HG03469 (cell line): ENCODE data around the gene C6orf52.
"Not testable (repeated sequence)": the region's sequence is repeated elsewhere in the genome, so short reads cannot be mapped to it uniquely, and the experiment has no call there.

Source experiments
- ATAC-seq: cut with Tn5 transposase; IDR thresholded peaks from one replicate; pipeline ENCODE4 v1.9.1; 2021; ENCODE audit warnings: mild to moderate bottlenecking, moderate library complexity, moderate number of reproducible peaks; ENCODE audit not compliant: unreplicated experiment

Gene C6orf52

DNA sequence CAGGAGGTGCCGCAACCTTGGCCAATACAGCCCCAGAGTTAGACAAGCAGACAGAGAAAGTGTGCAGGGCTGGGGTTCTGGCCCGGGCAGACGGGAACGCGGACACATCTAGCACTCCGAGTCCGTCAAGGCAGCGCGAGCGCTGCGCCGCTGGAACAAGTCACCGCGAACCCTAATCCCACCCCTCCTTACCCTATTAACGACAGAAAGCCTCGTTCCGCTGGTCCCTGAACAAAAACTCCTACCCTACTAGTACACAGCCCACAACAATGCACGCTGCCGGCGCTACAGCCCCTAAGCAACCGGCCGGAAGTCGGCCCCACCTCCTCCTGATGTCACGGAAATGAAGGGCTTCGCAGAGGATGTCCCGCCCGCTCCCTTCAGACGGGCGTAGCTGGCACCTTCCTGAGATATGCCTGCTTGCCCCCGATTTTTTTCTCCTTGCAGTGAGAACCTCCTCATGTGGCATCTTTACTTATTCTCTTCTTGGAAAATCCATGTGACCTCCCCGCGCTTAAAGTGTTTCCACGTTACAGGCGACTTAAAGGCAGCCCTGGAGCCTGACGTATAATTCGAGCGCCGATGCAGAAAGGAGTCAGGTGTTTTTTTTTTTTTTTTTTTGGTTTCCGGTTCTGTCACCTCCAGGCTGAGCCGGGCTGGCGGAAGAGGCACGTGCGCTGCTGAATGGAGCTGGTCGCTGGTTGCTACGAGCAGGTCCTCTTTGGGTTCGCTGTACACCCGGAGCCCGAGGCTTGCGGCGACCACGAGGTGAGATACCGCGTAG lies at the start of gene C6orf52, which contains the start of gene PAK1IP1:
Gene C6orf52 (minus strand): TSS at position 315 of the 784 bp plus-strand sequence. CDS start 7,066 bp downstream, outside the sequence.
Gene PAK1IP1 (plus strand): TSS at position 671 of the 784 bp plus-strand sequence. CDS start 14 bp downstream, at position 685.
- peak; percentile 96 for ATAC-seq

DNA sequence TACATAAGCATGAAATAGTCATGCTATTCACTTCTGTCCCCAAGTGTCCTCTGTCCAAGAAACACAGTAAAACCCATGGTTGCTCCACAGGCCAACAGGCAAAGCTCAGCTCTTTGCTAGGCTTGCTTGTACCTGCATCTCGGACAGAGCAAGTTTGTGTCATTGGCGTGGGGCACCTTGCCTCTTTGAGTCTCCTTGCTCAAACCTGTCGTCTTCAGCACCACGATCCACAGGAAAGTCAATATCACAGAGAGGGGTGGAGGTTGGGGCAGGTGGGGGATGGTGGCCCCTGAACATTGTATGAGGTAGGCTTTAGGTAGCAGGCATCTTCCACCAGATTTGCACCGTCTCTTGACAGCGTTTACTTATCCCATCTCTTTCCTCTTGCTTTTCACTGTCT lies 49.1 kb upstream of the C6orf52 start:
- no peak for ATAC-seq

DNA sequence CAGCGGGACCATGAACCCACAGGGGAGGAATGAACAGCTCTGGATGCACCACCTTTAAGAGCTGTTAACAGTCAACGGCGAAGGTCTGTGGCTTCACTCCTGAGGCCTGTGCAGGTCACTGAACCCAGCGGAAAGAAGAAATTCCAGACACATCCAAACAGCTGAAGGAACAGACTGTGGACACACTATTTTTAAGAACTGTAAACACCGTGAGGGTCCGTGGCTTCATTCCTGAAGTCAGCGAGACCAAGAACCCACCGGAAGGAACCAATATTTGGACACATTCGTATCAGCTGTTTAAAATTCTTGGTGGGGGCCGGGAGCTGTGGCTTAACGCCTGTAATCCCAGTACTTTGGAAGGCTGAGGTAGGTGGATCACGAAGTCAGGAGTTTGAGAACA lies 47.8 kb upstream of the C6orf52 start:
- ATAC-seq, result no peak

DNA sequence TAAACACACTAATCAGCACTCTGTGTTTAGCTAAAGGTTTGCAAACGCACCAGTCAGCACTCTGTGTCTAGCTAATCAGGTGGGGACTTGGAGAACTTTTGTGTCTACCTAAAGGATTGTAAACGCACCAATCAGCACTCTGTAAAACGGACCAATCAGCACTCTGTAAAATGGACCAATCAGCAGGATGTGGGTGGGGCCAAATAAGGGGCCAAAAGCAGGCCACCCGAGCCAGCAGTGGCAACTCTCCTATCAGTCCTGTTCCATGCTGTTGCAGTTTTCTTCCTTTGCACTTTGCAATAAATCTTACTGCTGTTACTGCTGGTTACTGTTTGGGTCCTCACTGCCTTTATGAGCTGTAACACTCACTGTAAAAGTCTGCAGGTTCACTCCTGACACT lies 47.2 kb upstream of the C6orf52 start:
- not testable (repeated sequence) for ATAC-seq

DNA sequence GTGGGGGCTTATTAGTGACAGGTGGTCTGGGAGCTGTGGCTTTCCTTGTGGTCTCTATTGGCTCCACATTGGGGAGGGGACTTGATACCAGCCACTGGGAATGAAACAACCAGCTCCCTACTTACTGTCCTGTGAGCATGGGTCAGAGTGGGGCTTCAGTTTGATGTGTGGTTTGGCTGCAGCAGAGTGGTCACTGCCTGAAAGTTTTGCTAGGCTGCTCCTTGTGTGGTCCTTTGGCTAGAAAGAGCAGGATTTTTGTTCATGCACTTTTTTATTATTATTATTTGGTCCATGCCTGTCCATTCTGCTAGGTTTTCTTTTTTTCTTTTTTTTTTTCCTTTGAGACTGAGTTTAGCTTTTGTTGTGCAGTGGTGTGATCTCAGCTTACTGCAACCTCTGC lies 45.6 kb upstream of the C6orf52 start:
- no peak for ATAC-seq

DNA sequence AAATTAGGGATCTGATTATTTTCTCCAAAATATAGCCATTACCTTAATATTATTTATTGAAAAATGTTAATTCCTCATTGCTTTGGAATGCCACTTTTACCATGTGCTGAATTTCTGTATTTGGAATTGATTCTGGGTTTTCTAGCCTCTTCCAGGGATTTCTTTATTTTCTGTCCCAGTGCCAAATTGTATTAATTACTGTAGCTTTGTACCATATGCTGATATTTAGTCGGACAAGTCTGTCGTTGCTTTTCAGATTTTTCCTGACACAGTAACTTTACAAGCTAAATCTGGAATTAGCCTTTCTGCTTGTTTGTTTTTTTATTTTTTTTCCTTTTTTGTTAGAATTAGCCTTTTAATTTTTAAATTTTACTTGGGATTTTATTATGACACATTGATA lies 42.3 kb upstream of the C6orf52 start:
- no peak for ATAC-seq

DNA sequence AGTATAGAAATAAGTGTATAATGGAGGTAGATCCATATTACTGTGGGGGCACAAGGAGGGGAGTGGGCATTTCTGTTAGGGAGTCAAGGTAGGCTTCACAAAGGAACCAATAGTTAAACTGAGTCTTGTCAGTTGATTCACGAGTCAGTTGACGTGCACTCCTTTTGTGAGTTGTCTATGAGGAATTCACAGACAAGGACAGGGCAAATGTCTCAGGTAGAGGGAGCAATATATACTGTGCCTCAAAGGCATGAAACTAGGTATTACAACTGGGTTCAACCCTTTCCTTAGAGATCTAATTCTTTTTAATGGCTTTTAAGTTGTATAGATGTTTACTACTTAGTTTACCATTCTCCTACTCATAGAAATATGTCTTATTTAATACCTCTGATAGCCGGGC lies 39.4 kb upstream of the C6orf52 start:
- no peak for ATAC-seq

DNA sequence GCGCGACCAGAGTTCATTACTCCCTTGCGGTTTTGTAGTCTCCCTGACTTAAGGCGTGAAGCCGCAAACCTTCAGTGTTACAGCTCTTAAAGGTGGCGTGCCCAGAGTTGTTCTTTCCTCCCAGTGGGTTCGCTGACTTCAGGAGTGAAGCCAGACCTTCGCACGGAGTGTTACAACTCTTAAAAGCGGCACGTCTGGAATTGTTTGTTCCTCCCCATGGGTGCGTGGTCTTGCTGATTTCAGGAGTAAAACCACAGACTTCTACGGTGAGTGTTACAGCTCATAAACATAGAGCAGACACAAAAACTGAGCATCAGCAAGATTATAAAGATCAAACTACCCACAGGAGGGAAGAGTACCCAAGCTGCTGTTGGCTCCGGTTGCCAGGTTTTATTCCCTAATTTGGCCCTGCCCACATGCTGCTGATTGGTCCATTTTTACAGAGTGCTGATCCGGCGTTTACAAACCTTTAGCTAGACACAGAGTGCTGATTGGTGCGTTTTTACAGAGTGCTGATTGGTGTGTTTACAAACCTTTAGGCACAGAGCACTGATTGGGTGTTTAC lies 38.8 kb upstream of the C6orf52 start:
- ATAC-seq, result no peak

DNA sequence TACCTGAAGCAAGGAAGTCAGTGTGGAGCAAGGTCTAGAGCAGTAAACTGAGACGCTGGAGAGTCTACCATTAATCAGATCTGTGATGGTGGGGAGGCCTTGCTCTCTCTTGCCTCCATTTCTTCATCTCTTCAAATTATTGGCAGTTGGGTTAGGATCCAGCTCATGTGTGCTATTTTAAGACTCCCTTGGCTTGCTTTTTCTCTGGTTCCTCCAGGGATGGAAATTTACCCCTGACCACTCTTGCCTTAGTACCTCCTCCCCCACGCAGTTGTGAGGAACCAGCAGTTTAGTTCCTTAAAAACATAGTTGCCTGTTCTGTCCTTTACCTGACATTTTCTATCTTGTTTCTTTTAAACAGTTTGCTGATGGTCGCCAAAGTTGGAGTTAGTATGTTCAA lies 35.8 kb upstream of the C6orf52 start:
- no peak for ATAC-seq

DNA sequence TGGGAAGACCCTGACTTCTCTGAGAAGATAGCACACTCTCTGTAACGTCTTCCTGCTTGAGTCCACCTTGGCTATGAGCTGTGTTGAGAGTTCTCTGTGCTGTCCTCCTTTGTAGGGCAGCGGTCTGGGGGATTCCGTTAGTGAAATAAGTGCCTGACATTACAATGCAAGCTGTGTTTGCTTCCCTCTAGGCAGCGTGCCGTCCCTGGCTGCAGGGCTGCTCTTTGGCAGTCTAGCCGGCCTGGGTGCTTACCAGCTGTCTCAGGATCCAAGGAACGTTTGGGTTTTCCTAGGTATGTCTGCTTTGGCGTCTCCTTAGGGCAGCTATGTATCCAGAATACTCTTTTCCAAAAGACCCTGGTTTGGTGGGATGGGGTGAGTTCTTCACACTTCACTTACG lies 31.3 kb upstream of the C6orf52 start:
- no peak for ATAC-seq

DNA sequence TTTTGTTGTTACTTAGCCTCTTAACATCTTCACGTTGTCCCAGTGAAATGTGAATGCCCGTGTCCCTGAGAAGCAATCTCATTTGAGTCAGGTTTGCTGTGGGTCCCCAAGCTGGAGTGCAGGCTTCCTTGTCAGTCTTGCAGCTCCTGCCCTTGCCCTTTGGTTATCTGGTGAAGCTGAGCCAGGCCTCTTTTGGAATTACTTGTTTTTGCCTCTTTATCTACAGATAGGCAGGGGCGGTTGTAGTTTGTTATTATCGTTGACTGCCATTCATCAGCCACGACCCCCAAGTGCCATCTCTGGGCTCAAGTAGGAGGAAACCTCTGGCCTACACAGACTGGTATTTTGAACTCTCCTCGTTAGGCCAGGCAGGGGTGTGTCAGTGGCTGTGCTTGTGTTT lies 30.6 kb upstream of the C6orf52 start:
- no peak for ATAC-seq

DNA sequence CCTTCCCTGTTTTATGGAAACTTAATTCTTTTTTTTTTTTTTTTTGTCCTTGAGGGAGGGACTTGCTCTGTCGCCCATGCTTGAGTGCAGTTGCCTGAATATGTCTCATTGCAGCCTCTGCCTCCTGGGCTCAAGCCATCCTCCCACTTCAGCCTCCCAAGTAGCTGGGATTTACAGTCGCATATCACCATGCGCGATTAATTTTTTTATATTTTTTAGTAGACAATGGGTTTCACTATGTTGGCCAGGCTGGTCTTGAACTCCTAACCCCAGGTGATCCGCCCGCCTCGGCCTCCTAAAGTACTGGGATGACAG lies 29.1 kb upstream of the C6orf52 start:
- ATAC-seq, result no peak

DNA sequence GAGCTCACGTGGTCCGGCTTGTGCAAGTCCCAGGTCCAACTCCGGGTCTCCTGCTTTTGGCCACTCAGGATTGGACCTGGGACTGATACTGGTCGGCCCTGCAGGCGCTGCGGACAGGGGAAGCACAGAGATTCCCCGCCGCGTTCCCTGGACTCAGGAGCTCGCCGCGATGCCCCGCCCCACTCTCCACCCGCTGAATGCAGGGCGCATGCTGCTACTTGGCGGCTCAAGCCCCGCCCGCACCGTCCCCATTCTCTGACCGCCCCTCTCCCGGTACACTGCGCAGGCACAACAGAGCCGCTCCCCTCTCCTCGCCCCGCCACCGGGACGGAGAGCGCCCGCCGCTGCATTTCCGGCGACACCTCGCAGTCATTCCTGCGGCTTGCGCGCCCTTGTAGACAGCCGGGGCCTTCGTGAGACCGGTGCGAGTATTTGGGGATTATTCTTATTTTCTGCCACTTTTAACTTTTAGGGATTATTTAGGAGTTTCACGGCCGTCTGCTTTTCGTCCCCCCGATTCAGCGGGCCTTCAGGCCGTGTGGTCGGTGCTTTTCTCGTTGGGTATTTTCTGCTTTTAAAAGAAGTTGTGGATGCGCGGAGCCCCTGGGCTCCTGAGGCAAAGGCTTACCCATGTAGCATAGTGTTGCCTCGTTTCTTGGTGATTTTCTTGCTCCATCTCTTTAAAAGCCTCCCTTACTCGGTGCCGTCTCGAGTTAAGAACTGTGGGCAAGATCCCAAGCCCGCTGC lies 28.6 kb upstream of the C6orf52 start, which contains the start of gene TMEM14C:
Gene TMEM14C (plus strand): TSS at position 251 of the 747 bp plus-strand sequence. CDS start 1,544 bp downstream, outside the sequence.
- peak; percentile 93 for ATAC-seq

DNA sequence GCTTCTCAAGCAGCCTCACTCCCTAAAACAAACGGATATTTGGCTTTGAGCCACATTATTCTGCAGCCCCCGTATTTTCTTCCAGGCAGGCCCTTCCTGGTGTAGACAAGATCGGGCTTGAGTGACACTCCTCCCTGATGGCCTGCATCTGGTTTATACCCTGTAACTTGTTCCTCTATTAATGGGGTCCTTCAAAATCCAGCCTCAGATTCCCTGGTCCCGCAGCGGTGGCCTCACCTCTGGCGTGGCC lies 28.1 kb upstream of the C6orf52 start:
- no peak for ATAC-seq

DNA sequence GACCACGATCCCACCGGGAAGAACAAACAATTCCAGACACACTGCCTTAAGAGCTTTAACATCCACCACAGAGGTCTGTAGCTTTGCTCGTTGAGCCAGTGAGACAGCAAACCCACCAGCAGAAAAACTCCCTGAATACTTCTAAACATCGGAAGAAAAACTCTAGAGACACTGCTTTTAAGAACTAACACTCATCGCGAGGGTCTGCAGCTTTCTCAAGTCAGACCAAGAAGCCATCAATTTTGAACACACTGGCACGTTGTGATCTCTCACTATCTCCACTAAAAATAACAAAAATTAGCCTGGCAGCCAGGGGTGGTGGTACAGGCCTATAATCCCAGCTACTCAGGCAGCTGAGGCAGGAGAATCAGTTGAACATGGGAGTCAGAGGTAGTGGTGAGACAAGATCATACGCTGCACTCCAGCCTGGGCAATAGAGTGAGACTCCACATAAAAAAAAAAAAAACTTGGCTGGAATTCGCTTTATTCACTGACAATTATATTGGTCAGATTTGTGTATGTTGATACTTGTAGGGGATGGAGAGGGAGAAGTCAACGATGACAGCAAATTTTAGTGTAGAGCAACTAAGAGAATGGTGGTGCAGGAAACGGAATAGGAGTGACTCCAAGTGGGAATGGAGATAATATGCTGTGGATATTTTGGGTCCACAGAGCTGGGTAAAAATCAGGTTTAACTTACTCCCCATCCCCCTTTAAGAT lies 27.6 kb upstream of the C6orf52 start:
- no peak for ATAC-seq

DNA sequence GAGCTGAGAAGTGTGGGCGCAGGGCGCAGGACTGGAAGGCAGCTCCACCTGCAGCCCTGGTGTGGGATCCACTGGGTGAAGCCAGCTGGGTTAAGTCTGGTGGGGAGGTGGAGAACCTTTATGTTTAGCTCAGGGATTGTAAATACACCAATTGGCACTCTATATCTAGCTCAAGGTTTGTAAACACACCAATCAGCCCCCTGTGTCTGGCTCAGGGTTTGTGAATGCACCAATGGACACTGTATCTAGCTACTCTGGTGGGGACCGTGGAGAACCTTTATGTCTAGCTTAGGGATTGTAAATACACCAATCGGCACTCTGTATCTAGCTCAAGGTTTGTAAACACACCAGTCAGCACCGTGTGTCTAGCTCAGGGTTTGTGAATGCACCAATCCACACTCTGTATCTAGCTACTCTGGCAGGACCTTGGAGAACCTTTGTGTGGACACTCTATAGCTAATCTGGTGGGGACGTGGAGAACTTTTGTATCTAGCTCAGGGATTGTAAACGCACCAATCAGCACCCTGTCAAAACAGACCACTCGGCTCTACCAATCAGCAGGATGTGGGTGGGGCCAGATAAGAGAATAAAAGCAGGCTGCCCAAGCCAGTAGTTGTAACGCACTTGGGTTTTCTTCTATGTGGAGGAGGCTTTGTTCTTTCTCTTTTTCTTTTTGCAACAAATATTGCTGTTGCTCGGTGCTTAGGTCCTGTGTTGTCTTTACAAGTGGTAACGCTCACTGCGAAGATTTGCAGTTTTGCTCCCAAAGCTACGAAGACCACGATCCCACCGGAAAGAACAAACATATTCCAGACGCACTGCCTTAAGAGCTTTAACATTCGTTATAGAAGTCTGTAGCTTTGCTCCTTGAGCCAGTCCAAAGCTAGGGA lies 26.8 kb upstream of the C6orf52 start:
- not testable (repeated sequence) for ATAC-seq

DNA sequence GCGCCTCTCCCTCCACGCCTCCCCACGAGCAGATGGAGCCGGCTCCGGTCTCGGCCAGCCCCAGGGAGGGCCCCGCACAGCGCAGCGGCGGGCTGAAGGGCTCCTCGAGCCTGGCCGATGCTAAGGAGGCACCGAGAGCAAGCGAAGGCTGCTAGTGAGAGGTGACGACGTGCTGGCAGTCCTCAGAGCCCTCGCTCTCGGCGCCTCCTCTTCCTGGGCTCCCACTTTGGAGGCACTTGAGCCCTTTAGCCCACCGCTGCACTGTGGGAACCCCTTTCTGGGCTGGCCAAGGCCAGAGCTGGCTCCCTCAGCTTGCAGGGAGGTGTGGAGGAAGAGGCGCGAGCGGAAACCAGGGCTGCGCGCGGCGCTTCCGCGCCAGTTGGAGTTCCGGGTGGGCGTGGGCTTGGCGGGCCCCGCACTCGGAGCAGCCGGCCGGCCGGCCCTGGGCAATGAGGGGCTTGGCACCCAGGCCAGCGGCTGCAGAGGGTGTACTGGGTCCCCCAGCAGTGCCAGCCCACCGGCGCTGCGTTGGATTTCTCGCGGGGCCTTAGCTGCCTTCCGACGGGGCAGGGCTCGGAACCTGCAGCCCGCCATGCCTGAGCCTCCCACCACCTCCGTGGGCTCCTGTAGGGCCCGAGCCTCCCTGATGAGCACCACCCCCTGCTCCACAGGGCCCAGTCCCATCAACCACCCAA lies 26.0 kb upstream of the C6orf52 start:
- no peak for ATAC-seq

DNA sequence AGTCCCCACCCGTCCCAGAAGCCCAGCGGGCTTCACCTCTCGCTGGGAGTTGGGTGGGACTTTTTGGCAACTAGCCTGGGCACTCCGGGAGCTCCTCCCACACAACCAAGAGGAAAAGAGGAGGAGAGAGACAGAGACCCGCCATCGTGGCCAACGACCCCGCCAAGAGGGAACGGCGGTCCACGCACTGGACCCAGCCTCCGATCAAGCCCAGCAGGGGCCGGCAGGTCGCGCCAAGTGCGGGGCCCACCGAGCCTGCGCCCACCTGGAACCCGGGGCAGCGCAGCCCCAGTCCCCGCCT lies 25.5 kb upstream of the C6orf52 start:
- no peak for ATAC-seq

DNA sequence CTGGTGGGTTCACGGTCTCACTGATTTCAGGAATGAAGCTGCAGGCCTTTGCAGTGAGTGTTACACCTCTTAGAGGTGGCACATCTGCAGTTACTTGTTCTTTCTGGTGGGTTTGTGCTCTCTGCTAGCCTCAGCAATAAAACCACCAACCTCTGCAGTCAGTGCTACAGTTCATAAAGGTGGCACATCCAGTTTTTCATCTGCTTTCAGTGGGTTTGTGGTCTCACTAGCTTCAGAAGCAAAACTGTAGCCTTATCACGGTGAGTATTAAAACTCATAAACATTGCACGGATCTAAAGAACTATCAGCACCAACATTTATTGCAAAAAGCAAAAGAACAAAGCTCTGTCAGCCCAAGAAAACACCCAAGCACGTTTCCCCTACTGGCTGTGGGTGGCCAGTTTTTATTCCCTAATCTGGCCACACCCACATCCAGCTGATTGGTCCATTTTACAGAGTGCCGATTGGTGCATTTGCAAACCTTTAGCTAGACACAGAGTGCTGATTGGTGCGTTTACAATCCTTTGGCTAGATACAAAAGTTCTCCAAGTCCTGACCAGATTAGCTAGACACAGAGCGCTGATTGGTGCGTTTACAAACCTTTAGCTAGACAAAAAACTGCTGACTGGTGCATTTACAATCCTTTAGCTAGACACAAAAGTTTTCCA lies 25.0 kb upstream of the C6orf52 start:
- ATAC-seq, result no peak

DNA sequence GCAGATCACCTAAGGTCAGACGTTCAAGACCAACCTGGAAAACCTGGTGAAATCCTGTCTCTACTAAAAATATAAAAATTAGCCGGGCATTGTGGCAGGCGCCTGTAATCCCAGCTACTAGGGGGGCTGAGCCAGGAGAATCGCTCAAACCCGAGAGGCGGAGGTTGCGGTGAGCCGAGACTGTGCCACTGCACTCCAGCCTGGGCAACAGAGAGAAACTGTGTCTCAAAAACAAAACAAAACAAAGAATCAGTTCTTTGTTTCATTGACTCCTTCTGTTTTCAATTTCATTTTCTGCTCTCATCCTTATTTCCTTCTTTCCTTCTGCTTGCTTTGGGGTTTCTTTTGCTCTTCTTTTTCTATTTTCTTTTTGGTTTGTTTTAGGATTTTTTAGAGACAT lies 19.5 kb upstream of the C6orf52 start:
- ATAC-seq, result no peak
